Memory B cell (primary cell): ENCODE results near the gene POT1.
A peak's percentile ranks its signal among the peaks of the same experiment; 100 is the strongest.
"Not testable (repeated sequence)": the region's sequence is repeated elsewhere in the genome, so short reads cannot be mapped to it uniquely, and the experiment has no call there.

Experiments used
- ATAC-seq: fragments of 150-1000 bp; cut with Tn5 transposase; 2 replicates; pipeline ENCODE4 v1.10.0; 2021; ENCODE audit warnings: low read depth, mild to moderate bottlenecking, moderate library complexity
- DNase-seq, 2 donors: peaks; one replicate each; pipeline ENCODE4 v3.0.0; 2022; ENCODE audit warnings: low spot score in 2 of 2
- H3K27ac Mint-ChIP-seq: one replicate; pipeline ENCODE4 v1.8.0; 2022; ENCODE audit warnings: mild to moderate bottlenecking, moderate library complexity, mixed read lengths
- H3K27me3 Mint-ChIP-seq: one replicate; pipeline ENCODE4 v1.8.0; 2022; ENCODE audit warnings: mixed read lengths
- H3K36me3 Mint-ChIP-seq: one replicate; pipeline ENCODE4 v1.8.0; 2022; ENCODE audit warnings: mild to moderate bottlenecking, mixed read lengths
- H3K4me1 Mint-ChIP-seq: one replicate; pipeline ENCODE4 v1.8.0; 2022; ENCODE audit warnings: mixed read lengths
- H3K4me3 Mint-ChIP-seq: one replicate; pipeline ENCODE4 v1.8.0; 2022; ENCODE audit warnings: mild to moderate bottlenecking, moderate library complexity, mixed read lengths
- H3K9me3 Mint-ChIP-seq: one replicate; pipeline ENCODE4 v1.8.0; 2022; ENCODE audit warnings: mixed read lengths

The POT1 gene

GRCh38 chr7:124929467-124930172 is at the start of gene POT1:
TSS of gene POT1 (minus strand) at chr7:124929825. CDS start at chr7:124897173, 32,652 bp downstream.
- DNase-seq (peak; percentile 92), ATAC-seq (peak; percentile 93)
- Mint-ChIP-seq H3K27ac (peak within 1 kb of the TSS; percentile 93), H3K4me3 (peak within 1 kb of the TSS; percentile 88), H3K36me3 (peaks cover 20% of the 10 kb centered on the region), H3K4me1 (peaks cover 14% of the 10 kb centered on the region), H3K9me3 (no peaks in the 10 kb centered on the region), H3K27me3 (no peaks in the 10 kb centered on the region)

GRCh38 chr7:124975131-124975530 is 45.5 kb upstream of the POT1 start:
- H3K4me1 Mint-ChIP-seq, H3K36me3 Mint-ChIP-seq, ATAC-seq, H3K27me3 Mint-ChIP-seq, H3K27ac Mint-ChIP-seq, H3K9me3 Mint-ChIP-seq, H3K4me3 Mint-ChIP-seq, DNase-seq: not testable (repeated sequence)

GRCh38 chr7:124965553-124965952 is 35.9 kb upstream of the POT1 start:
- no peak for DNase-seq
- H3K36me3 Mint-ChIP-seq = no peaks in the 10 kb centered on the region
- H3K9me3 Mint-ChIP-seq = no peaks in the 10 kb centered on the region
- H3K4me3 Mint-ChIP-seq = no peak overlapping the region
- H3K4me1 Mint-ChIP-seq = no peaks in the 10 kb centered on the region
- H3K27me3 Mint-ChIP-seq = no peaks in the 10 kb centered on the region
- ATAC-seq = no peak
- no peak overlapping the region for H3K27ac Mint-ChIP-seq

GRCh38 chr7:124959676-124960075 is 30.1 kb upstream of the POT1 start:
- Mint-ChIP-seq H3K36me3 (peaks cover 5% of the 10 kb centered on the region), H3K9me3 (peaks cover 6% of the 10 kb centered on the region), H3K4me3 (no peak overlapping the region), H3K27ac (no peak overlapping the region), H3K27me3 (no peaks in the 10 kb centered on the region), H3K4me1 (no peaks in the 10 kb centered on the region)
- DNase-seq (no peak), ATAC-seq (no peak)

- ATAC-seq, H3K36me3 Mint-ChIP-seq: not testable (repeated sequence)
Observed at GRCh38 chr7:124957952-124958351, 28.3 kb upstream of the POT1 start.

GRCh38 chr7:124956160-124956559 is 26.5 kb upstream of the POT1 start:
- DNase-seq = no peak
- Mint-ChIP-seq H3K4me1 (no peaks in the 10 kb centered on the region), H3K9me3 (peaks cover 6% of the 10 kb centered on the region), H3K4me3 (no peak overlapping the region), H3K27ac (no peak overlapping the region), H3K27me3 (no peaks in the 10 kb centered on the region), H3K36me3 (peaks cover 5% of the 10 kb centered on the region)
- no peak for ATAC-seq

More at GRCh38 chr7:124957952-124958351, 28.3 kb upstream of the POT1 start:
- not testable (repeated sequence) for H3K4me3 Mint-ChIP-seq, DNase-seq, H3K9me3 Mint-ChIP-seq, H3K27me3 Mint-ChIP-seq, H3K4me1 Mint-ChIP-seq, H3K27ac Mint-ChIP-seq

GRCh38 chr7:124954790-124955189 is 25.2 kb upstream of the POT1 start:
- H3K27ac Mint-ChIP-seq = no peak overlapping the region
- ATAC-seq = no peak
- H3K4me3 Mint-ChIP-seq = no peak overlapping the region
- peaks cover 9% of the 10 kb centered on the region for H3K9me3 Mint-ChIP-seq
- no peaks in the 10 kb centered on the region for H3K4me1 Mint-ChIP-seq
- no peak for DNase-seq
- peaks cover 3% of the 10 kb centered on the region for H3K27me3 Mint-ChIP-seq
- H3K36me3 Mint-ChIP-seq = peaks cover 5% of the 10 kb centered on the region

- no peak overlapping the region for H3K27ac Mint-ChIP-seq
- no peak overlapping the region for H3K4me3 Mint-ChIP-seq
- no peaks in the 10 kb centered on the region for H3K4me1 Mint-ChIP-seq
- ATAC-seq (no peak), DNase-seq (no peak)
- H3K27me3 Mint-ChIP-seq = peaks cover 4% of the 10 kb centered on the region
- H3K36me3 Mint-ChIP-seq = peaks cover 14% of the 10 kb centered on the region
- H3K9me3 Mint-ChIP-seq = peaks cover 8% of the 10 kb centered on the region
Observed at GRCh38 chr7:124945680-124946079, 16.1 kb upstream of the POT1 start.

GRCh38 chr7:124943472-124943871 is 13.8 kb upstream of the POT1 start:
- H3K9me3 Mint-ChIP-seq = peaks cover 5% of the 10 kb centered on the region
- H3K36me3 Mint-ChIP-seq = peaks cover 14% of the 10 kb centered on the region
- ATAC-seq (no peak), DNase-seq (no peak)
- H3K27ac Mint-ChIP-seq = no peak overlapping the region
- H3K4me3 Mint-ChIP-seq = no peak overlapping the region
- peaks cover 2% of the 10 kb centered on the region for H3K27me3 Mint-ChIP-seq
- H3K4me1 Mint-ChIP-seq = no peaks in the 10 kb centered on the region

GRCh38 chr7:124942399-124942798 is 12.8 kb upstream of the POT1 start:
- Mint-ChIP-seq H3K9me3 (peaks cover 5% of the 10 kb centered on the region), H3K27ac (no peak overlapping the region), H3K27me3 (peaks cover 2% of the 10 kb centered on the region), H3K36me3 (peaks cover 14% of the 10 kb centered on the region), H3K4me3 (no peak overlapping the region), H3K4me1 (no peaks in the 10 kb centered on the region)
- ATAC-seq (no peak), DNase-seq (no peak)

- no peak for DNase-seq
- H3K27me3 Mint-ChIP-seq = peaks cover 3% of the 10 kb centered on the region
- no peak overlapping the region for H3K27ac Mint-ChIP-seq
- peaks cover 10% of the 10 kb centered on the region for H3K36me3 Mint-ChIP-seq
- H3K4me3 Mint-ChIP-seq = no peak overlapping the region
- no peak for ATAC-seq
- no peaks in the 10 kb centered on the region for H3K9me3 Mint-ChIP-seq
- H3K4me1 Mint-ChIP-seq = no peaks in the 10 kb centered on the region
Observed at GRCh38 chr7:124940306-124940705, 10.7 kb upstream of the POT1 start.

- H3K27me3 Mint-ChIP-seq = peaks cover 3% of the 10 kb centered on the region
- no peak overlapping the region for H3K4me3 Mint-ChIP-seq
- peaks cover 7% of the 10 kb centered on the region for H3K36me3 Mint-ChIP-seq
- no peaks in the 10 kb centered on the region for H3K9me3 Mint-ChIP-seq
- H3K4me1 Mint-ChIP-seq = no peaks in the 10 kb centered on the region
- DNase-seq (no peak), ATAC-seq (no peak)
- no peak overlapping the region for H3K27ac Mint-ChIP-seq
Observed at GRCh38 chr7:124938128-124938527, 8.5 kb upstream of the POT1 start.

- DNase-seq (no peak), ATAC-seq (no peak)
- H3K4me1 Mint-ChIP-seq = no peaks in the 10 kb centered on the region
- H3K27me3 Mint-ChIP-seq = peaks cover 3% of the 10 kb centered on the region
- H3K4me3 Mint-ChIP-seq = no peak overlapping the region
- no peaks in the 10 kb centered on the region for H3K9me3 Mint-ChIP-seq
- peaks cover 7% of the 10 kb centered on the region for H3K36me3 Mint-ChIP-seq
- H3K27ac Mint-ChIP-seq = no peak overlapping the region
Observed at GRCh38 chr7:124937076-124937475, 7.5 kb upstream of the POT1 start.

GRCh38 chr7:124934841-124935240 is 5.2 kb upstream of the POT1 start:
- DNase-seq (no peak), ATAC-seq (no peak)
- H3K36me3 Mint-ChIP-seq = no peaks in the 10 kb centered on the region
- peaks cover 2% of the 10 kb centered on the region for H3K27me3 Mint-ChIP-seq
- no peaks in the 10 kb centered on the region for H3K4me1 Mint-ChIP-seq
- H3K4me3 Mint-ChIP-seq = no peak overlapping the region
- no peaks in the 10 kb centered on the region for H3K9me3 Mint-ChIP-seq
- no peak overlapping the region for H3K27ac Mint-ChIP-seq
